Ishikawa (cell line): ENCODE measurements around the gene FGF1.
A peak's percentile ranks its signal among the peaks of the same experiment; 100 is the strongest.

Experiments used
- CEBPB ChIP-seq: IDR thresholded peaks from 2 replicates; pipeline ENCODE4 v1.6.1; 2012
- CREB1 ChIP-seq: IDR thresholded peaks from 2 replicates; pipeline ENCODE4 v1.6.1; 2012; ENCODE audit warnings: low read depth
- EGR1 ChIP-seq: IDR thresholded peaks from 2 replicates; pipeline ENCODE4 v1.6.1; 2012
- EP300 ChIP-seq: IDR thresholded peaks from 2 replicates; pipeline ENCODE4 v1.6.1; 2012; ENCODE audit warnings: borderline replicate concordance
- FOXM1 ChIP-seq: IDR thresholded peaks from 2 replicates; pipeline ENCODE4 v1.6.1; 2012; ENCODE audit warnings: low read depth, borderline replicate concordance
- NFIC ChIP-seq: IDR thresholded peaks from 2 replicates; pipeline ENCODE4 v1.6.1; 2012
- RAD21 ChIP-seq: IDR thresholded peaks from 2 replicates; pipeline ENCODE4 v1.6.1; 2012; ENCODE audit warnings: low read depth
- REST ChIP-seq: IDR thresholded peaks from 2 replicates; pipeline ENCODE4 v1.6.1; 2012; ENCODE audit warnings: low read depth, mild to moderate bottlenecking
- TAF1 ChIP-seq: IDR thresholded peaks from 2 replicates; pipeline ENCODE4 v1.6.1; 2012; ENCODE audit warnings: low read depth, mild to moderate bottlenecking
- TCF12 ChIP-seq: IDR thresholded peaks from 2 replicates; pipeline ENCODE4 v1.6.1; 2012; ENCODE audit warnings: low read depth
- TEAD4 ChIP-seq: IDR thresholded peaks from 2 replicates; pipeline ENCODE4 v1.6.1; 2012
- YY1 ChIP-seq: IDR thresholded peaks from 2 replicates; pipeline ENCODE4 v1.6.1; 2012; ENCODE audit warnings: low read depth
- ZBTB7A ChIP-seq: IDR thresholded peaks from 2 replicates; pipeline ENCODE4 v1.6.1; 2012; ENCODE audit warnings: low read depth
- TF ChIP-seq, protein P1 (sequence below): IDR thresholded peaks from 2 replicates; pipeline ENCODE4 v1.6.1; 2012
- TF ChIP-seq, protein P2 (sequence below): IDR thresholded peaks from 2 replicates; pipeline ENCODE4 v1.6.1; 2012

The FGF1 gene

DNA sequence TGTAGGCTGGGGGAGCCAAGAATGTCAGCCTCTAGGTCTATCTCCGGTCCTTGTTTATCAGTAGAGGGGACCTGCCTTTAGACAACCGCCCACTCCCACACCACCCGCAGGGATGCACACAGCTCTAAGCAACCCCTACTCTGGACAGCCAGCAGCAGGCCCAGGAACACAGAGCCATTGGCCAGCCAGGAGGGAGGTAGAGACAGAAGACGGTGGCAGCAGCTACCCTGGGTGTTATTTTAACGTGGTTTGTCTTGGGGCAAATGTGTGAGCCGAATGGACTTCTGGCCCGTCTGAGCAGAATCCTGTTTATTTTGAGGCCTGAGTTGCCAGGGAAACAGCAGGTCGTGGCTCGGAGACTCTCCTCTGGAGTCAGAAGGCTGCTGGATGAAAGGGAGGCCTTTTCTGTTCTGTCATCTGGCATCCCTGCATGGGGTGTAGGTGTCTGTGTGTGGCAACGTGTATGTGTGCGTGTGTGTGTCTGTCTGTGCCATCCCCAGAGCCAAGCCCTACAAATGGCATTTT, 382 bp upstream of the FGF1 start:
- TF ChIP-seq TAF1 (no peak), YY1 (no peak), EP300 (no peak), CREB1 (no peak), NFIC (no peak), EGR1 (no peak), FOXM1 (no peak), CEBPB (no peak), TCF12 (no peak)
- TF ChIP-seq, protein P1, sequence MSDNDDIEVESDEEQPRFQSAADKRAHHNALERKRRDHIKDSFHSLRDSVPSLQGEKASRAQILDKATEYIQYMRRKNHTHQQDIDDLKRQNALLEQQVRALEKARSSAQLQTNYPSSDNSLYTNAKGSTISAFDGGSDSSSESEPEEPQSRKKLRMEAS = no peak

GRCh38 chr5:142684508-142685041, 1.3 kb downstream of the FGF1 start:
- TF ChIP-seq TCF12 = no peak
- no peak for TF ChIP-seq NFIC
- TF ChIP-seq ZBTB7A = no peak
- TF ChIP-seq YY1 = no peak
- no peak for TF ChIP-seq EGR1
- TF ChIP-seq RAD21 = no peak

GRCh38 chr5:142683881-142684505, 1.9 kb downstream of the FGF1 start:
- no peak for TF ChIP-seq NFIC
- no peak for TF ChIP-seq EP300
- TF ChIP-seq YY1 = no peak
- TF ChIP-seq EGR1 = no peak
- no peak for TF ChIP-seq TCF12
- no peak for TF ChIP-seq TAF1
- TF ChIP-seq CEBPB = no peak
- no peak for TF ChIP-seq RAD21
- TF ChIP-seq REST = no peak
- no peak for TF ChIP-seq CREB1
- TF ChIP-seq TEAD4 = no peak
- TF ChIP-seq FOXM1 = no peak
- TF ChIP-seq, protein P1 = no peak
- no peak for TF ChIP-seq ZBTB7A
- TF ChIP-seq, protein P2, sequence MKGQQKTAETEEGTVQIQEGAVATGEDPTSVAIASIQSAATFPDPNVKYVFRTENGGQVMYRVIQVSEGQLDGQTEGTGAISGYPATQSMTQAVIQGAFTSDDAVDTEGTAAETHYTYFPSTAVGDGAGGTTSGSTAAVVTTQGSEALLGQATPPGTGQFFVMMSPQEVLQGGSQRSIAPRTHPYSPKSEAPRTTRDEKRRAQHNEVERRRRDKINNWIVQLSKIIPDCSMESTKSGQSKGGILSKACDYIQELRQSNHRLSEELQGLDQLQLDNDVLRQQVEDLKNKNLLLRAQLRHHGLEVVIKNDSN = no peak

DNA sequence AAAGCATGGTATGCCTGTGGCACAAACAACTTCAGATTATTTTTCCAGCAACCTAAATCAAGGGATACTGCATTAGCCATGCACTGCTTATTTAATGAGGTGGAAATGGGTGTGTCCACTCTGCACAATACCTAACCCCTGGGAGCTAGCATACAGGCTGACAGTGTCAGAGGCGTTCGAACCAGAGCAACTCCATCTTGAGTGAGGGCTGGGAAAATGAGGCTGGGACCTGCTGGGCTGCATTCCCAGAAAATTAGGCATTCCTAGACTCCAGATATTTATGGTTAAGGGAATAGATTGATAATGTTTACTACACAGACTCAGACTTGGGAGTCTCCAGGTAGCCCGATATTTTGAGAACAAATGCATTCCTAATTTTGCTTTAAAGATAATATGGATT, 2.8 kb downstream of the FGF1 start:
- TF ChIP-seq EGR1 (no peak), YY1 (peak; percentile 22; the same call in 1 of the 2 replicates)

DNA sequence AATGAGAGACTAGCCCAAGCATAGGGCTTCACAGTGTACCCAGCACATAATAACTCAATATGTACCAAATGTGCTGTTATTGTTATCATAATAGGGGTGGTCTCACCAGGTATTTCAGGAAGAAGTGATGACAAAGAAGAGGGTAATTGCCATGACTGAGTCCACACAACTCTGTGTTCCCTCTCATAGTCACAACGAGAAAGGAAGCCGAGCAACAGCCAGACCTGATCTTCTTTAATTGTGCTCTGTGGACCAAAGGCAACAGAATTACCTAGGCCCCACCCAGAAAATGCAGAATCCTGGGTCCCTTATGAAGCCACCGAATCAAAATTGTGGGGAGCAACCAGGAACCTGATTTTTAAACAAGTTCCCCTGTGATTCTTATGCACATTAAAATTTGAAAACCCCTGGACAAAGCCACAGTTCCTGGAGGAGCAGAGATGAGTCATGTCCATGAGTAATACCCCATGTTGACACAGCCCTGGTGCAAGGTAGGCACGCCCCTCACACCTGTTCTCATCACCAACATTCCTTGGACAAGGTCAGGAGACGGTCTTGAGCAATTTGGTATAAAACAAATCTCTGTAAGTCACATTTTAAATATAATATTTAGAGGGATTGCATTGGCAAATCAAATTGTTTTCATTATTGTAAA, 5.2 kb downstream of the FGF1 start:
- TF ChIP-seq REST = no peak
- TF ChIP-seq CREB1 = no peak
- no peak for TF ChIP-seq RAD21
- TF ChIP-seq FOXM1 = no peak
- TF ChIP-seq TEAD4 = peak; percentile 71; the same call in 1 of the 2 replicates
- TF ChIP-seq YY1 = no peak
- no peak for TF ChIP-seq EGR1
- TF ChIP-seq, protein P1 = no peak
- peak; percentile 67; the same call in 1 of the 2 replicates for TF ChIP-seq CEBPB
- TF ChIP-seq TAF1 = no peak
- TF ChIP-seq EP300 = peak; percentile 44; the same call in 1 of the 2 replicates
- no peak for TF ChIP-seq NFIC
- peak; percentile 66 for TF ChIP-seq TCF12
- no peak for TF ChIP-seq ZBTB7A
- TF ChIP-seq, protein P2 = no peak
